ENCODE results near the gene NAPEPLD. TPM values are rescaled to one million over a fixed set of nuclear protein-coding genes. Genes with fewer than 3 reads are reported as not detected.
"Not testable (repeated sequence)": the region's sequence is repeated elsewhere in the genome, so short reads cannot be mapped to it uniquely, and the experiment has no call there.

The NAPEPLD gene
- total RNA-seq, 1 experiment from 2014 or later = 4.8 TPM

DNA sequence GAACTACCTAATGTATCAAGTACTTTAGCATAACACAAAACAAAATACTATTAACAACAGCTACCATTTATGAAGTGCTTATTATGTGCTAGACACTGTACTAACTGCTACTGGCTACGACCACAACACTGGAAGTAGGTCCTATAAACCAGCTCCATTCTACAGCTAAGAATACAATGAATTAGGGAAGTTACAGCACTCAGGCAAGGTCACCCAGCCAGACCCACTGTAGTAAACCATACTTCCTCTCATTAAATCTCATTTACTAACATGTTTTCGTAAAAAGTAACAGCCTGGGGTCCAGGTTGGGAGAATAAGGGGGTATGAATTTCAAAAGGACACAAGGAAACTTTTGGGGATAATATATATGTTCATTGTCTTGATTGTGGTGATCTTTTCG, 25.4 kb downstream of the NAPEPLD start:
- no peak for DNase-seq
- Histone ChIP-seq H3K27me3 (no peaks in the 10 kb centered on the region), H3K36me3 (peaks cover 6% of the 10 kb centered on the region; the same call in 1 of the 2 replicates), H3K4me3 (no peak overlapping the region), H3K9me3 (no peaks in the 10 kb centered on the region)

DNA sequence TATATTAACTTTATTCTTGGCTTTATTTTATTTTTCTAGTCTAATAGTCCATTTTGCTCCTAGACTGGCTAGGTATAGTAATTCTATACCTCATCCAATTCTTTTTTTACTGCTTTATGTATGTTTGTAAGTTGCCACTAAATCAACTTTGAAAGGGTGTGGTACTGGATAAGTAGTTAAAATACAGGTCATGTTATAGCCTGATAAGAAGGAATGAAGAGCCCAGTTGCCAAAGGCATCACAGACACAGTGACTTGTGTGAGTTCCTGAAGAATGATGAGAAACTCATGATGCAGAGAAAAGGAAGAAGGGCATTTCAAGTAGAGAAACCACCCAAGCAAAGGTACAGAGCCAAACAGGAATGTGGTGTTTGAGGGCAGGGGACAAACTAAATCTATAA, 27.3 kb downstream of the NAPEPLD start:
- DNase-seq = no peak
- no peak overlapping the region for H3K4me3 ChIP-seq
- H3K36me3 ChIP-seq = peaks cover 6% of the 10 kb centered on the region; the same call in 1 of the 2 replicates
- no peaks in the 10 kb centered on the region for H3K9me3 ChIP-seq
- H3K27me3 ChIP-seq = no peaks in the 10 kb centered on the region

DNA sequence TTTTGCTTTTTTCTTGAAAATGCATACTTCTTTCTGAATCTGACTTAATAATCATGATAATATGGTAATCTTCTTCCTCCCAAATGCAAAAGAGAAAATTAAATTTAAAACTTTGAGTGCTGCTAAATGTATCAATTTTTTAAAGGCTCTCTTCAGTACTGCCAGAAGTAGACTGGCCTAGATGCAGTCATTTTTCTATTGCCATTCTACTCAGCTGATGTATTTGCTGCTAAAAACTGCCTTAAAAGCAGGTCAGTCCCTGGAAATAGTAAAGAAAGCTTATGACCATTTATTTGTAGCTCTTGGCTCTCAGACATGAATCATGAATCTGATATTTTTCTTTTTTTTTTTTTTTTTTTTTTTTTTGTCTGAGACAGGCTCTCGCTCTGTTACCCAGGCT, 28.5 kb downstream of the NAPEPLD start:
- Histone ChIP-seq H3K9me3 (no peaks in the 10 kb centered on the region), H3K27me3 (no peaks in the 10 kb centered on the region), H3K4me3 (no peak overlapping the region), H3K36me3 (peaks cover 6% of the 10 kb centered on the region; the same call in 1 of the 2 replicates)
- DNase-seq = no peak

DNA sequence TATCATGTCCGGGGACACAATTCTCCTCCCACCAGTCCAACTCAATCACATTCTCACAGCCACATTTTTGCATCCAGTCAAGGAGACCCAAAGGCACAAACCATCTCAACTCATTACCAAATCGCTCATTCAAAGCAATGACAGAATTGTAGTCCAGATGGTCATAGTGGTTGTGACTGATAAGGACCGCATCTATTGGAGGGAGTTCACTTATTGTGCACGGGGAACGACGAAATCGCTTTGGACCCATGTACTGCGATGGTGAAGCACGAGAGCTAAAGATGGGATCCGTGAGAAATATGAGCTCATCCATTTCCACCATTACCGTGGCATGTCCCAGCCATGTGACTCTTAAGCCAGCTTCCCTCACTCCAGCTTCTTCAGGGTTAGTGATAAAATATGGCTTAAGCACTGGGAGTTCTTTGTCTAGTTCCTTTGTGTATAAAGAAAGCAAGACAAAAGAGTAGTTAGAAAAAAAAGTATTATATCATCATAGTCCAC, 29.1 kb downstream of the NAPEPLD start:
- Histone ChIP-seq H3K4me3 (no peak overlapping the region), H3K27me3 (no peaks in the 10 kb centered on the region), H3K9me3 (no peaks in the 10 kb centered on the region), H3K36me3 (peaks cover 6% of the 10 kb centered on the region; the same call in 1 of the 2 replicates)
- DNase-seq = no peak

DNA sequence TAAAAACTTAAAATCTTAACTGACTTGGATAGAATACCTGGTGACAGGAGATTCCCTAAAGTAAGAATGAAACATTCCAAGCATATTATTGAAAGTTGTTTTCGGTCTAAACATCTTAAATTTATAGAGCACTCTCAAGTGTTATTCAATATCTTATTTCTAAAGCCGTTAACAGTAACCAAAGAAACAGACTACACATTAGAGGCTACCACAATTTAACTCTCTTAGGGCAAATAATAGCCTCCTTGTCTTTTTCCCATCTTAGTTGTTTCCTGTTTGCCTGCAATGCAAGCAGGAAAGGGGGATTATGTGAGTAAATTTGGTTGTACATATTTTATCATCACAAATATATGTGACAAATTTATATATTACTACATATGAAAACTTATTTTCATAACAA, 31.4 kb downstream of the NAPEPLD start:
- Histone ChIP-seq H3K9me3 (no peaks in the 10 kb centered on the region), H3K27me3 (no peaks in the 10 kb centered on the region), H3K4me3 (no peak overlapping the region), H3K36me3 (peaks cover 4% of the 10 kb centered on the region; the same call in 1 of the 2 replicates)
- DNase-seq = no peak

DNA sequence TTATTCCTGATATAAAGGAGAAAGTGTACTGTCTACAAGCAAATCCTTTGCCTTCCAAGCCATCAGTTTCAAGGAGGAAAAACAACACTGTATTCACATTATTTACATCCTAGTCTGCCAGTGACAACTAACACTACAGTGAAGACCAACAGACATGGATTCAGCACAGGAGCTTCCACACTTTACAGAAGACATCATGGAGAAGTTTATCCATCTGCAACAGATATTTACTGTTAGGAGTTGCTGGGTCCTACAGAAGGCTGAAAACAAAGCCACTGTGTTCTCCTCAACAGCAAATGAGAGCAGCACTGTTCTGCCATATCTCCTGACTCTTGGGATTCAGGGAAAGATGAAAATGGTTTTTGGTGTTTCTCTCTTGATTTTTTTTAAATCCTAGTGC, 31.9 kb downstream of the NAPEPLD start:
- Histone ChIP-seq H3K4me3 (no peak overlapping the region), H3K36me3 (peaks cover 4% of the 10 kb centered on the region; the same call in 1 of the 2 replicates)

DNA sequence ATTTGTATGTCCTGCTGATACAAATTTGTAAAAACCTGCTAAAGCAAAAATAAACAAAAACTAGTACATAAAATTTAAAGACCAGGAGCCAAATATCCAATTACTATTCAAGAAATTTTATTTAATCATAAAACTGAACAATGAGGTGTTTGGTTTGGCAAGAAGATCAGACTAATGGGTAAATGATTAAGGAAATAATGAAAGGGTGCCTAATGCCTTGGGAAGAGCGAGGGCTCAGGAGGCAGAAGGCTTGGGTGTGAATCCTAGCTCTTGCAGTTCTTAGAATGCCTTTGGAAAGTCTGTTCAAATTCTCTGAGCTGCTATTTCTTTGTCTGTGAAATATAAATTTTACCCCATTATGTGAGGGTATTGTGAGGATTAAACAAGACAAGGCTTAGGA, 32.4 kb downstream of the NAPEPLD start:
- DNase-seq = no peak
- no peaks in the 10 kb centered on the region for H3K27me3 ChIP-seq
- peaks cover 4% of the 10 kb centered on the region; the same call in 1 of the 2 replicates for H3K36me3 ChIP-seq

More for the DNA sequence above, 31.9 kb downstream of the NAPEPLD start:
- H3K9me3 ChIP-seq = no peaks in the 10 kb centered on the region
- no peaks in the 10 kb centered on the region for H3K27me3 ChIP-seq
- no peak for DNase-seq

DNA sequence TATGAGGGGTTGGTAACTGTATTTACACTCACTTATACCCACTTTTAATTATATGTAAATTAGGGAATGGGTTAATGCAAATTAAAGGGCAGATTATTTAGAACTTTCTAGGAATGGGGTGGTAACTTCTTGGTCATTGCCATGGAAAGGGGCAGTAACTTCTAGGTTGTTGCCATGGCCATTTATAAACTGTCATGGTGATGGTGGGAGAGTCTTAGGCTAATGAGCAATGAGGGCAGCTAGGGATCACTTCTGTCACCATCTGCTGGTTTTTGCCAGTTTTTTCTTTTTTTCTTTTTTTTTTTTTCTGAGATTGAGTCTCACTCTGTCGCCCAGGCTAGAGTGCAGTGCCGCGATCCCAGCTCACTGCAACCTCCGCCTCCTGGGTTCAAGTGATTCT, 33.1 kb downstream of the NAPEPLD start:
- H3K4me3 ChIP-seq = no peak overlapping the region
- H3K27me3 ChIP-seq = no peaks in the 10 kb centered on the region
- H3K36me3 ChIP-seq = peaks cover 4% of the 10 kb centered on the region; the same call in 1 of the 2 replicates
- no peak for DNase-seq
- H3K9me3 ChIP-seq = no peaks in the 10 kb centered on the region

More for the DNA sequence above, 32.4 kb downstream of the NAPEPLD start:
- Histone ChIP-seq H3K4me3 (no peak overlapping the region), H3K9me3 (no peaks in the 10 kb centered on the region)

DNA sequence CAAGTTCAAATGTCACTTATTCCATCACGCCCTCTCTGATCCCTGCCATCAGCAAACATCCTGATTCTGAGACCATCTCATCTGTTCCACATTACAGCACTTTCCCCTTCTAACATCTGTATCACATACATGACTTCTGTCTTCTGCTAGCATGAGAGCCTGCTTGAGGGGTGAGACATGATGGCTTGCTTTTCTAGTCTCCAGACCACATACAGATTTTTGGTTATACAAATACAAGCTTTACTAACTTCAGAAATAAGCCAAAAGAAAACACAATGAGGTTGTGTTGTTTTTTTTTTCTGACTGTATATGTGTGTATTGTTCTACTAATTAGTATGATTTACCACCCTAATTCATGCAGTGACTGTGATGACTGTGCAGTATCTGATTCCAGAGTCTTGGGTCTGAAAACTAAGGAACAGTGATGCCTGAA, 34.3 kb downstream of the NAPEPLD start:
- Histone ChIP-seq H3K27me3 (no peaks in the 10 kb centered on the region), H3K9me3 (no peaks in the 10 kb centered on the region), H3K36me3 (peaks cover 2% of the 10 kb centered on the region; the same call in 1 of the 2 replicates), H3K4me3 (no peak overlapping the region)
- DNase-seq = no peak

DNA sequence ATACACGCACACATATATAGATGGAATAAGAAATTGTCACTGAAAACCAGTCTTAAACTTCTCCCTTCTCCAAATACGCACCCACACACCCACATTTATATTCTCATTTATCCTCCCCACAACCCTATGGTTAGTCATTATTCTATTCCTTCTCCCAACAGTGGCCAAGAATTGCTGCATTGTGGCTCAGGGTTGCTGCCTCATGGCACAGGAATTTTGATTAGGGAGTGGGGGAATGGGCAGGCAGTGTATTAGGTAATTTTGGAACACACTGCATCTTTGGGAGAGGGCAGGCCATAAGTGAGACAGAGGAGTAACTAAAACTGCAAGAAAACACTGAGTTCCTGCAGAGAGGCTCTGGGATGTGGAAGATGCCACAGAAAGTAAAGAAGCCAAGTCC, 35.7 kb downstream of the NAPEPLD start:
- no peak overlapping the region for H3K4me3 ChIP-seq
- no peaks in the 10 kb centered on the region for H3K27me3 ChIP-seq
- peak; percentile 83 for DNase-seq

DNA sequence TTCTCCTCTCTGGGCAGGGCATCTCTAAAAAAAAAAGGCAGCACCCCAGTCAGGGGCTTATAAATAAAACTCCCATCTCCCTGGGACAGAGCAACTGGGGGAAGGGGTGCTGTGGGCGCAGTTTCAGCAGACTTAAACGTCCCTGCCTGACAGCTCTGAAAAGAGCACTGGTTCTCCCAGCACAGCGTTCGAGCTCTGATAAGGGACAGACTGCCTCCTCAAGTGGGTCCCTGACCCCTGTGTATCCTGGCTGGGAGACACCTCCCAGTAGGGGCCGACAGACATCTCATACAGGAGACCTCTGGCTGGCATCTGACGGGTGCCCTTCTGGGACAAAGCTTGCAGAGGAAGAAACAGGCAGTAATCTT, 42.2 kb downstream of the NAPEPLD start:
- H3K27me3 ChIP-seq, H3K36me3 ChIP-seq, H3K4me3 ChIP-seq, DNase-seq, H3K9me3 ChIP-seq: not testable (repeated sequence)

More for the DNA sequence above, 35.7 kb downstream of the NAPEPLD start:
- Histone ChIP-seq H3K9me3 (no peaks in the 10 kb centered on the region), H3K36me3 (no peaks in the 10 kb centered on the region; the same call in 1 of the 2 replicates)

DNA sequence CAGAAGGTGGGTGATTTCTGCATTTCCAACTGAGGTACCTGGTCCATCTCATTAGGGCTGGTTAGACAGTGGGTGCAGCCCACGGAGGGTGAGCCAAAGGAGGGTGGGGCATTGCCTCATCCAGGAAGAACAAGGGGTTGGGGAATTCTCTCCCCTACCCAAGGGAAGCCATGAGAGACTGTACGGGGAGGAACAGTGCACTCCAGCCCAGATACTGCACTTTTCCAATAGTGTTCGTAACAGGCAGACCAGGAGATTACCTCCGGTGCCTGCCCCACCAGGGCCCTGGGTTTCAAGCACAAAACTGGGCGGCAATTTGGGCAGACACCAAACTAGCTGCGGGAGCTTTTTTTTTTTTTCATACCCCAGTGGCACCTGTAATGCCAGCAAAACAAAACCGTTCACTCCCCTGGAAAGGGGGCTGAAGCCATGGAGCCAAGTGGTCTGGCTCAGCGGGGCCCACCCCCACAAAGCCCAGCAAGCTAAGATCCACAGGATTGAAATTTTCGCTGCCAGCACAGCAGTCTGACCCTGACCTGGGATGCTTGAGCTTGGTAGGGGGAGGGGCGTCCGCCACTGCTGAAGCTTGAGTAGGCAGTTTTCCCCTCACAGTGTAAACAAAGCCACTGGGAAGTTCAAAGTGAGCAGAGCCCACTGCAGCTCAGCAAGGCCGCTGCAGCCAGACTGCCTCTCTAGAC, 42.7 kb downstream of the NAPEPLD start:
- H3K4me3 ChIP-seq = no peak overlapping the region
- no peaks in the 10 kb centered on the region; the same call in 1 of the 2 replicates for H3K36me3 ChIP-seq
- H3K9me3 ChIP-seq = no peaks in the 10 kb centered on the region
- no peaks in the 10 kb centered on the region for H3K27me3 ChIP-seq
- no peak for DNase-seq

DNA sequence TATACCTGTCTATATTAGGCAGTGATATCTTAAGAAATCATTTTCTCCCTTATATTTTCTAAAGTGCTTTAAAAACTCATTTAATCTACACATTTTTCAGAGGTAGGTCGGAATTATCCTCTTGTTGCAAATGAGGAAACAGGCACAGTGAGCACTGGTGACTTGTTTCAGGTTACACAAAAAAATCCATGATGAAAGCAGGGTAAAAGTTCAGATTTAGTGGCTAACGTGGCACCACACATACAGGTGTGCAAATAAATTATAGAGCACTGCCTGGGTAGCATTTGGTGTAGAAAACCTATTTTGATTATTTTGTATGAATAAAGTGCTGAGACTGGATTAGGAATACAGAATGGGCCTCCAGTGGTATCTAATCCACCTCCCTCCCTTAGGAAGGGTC, 47.4 kb downstream of the NAPEPLD start:
- H3K36me3 ChIP-seq = peaks cover 3% of the 10 kb centered on the region
- no peak overlapping the region for H3K4me3 ChIP-seq
- no peaks in the 10 kb centered on the region for H3K27me3 ChIP-seq
- H3K9me3 ChIP-seq = no peaks in the 10 kb centered on the region
- no peak for DNase-seq

DNA sequence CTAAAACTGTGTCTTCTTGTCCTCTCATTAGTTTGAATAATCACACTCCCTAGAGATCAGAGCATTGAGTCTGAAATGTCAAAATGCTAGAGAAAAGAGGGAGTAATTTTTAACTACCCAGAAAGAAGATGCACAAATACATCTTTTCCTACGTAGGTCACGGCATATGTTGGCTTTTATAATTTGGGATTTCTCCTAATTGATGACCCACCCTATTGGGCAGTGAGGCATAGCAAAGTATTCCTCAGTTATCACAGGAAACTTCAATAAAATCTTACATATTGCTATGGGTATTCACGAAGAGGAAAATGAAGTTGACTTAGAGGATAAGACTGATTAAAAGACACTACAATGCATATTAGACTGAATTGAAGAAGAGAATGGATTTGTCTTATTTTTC, 48.6 kb downstream of the NAPEPLD start:
- peaks cover 6% of the 10 kb centered on the region for H3K36me3 ChIP-seq
- H3K27me3 ChIP-seq = no peaks in the 10 kb centered on the region
- no peaks in the 10 kb centered on the region for H3K9me3 ChIP-seq
- no peak for DNase-seq
- no peak overlapping the region for H3K4me3 ChIP-seq

DNA sequence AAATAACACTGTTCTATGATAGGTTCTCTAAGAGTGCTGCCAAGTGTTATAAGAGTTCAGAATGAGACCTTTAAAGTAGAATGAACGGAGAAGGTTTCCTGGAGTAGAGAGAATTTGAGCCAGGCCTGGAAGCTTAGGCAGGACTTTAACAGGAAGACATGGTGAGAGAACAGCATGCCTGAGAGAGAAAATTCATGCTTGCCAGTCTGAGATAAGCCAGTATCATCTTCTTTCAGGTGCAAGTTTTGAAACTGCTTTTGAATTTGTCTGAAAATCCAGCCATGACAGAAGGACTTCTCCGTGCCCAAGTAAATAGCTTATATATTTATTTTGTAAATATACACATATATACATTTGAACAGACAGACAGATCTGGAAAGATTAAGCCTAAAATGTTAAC, 51.9 kb downstream of the NAPEPLD start:
- Histone ChIP-seq H3K36me3 (peaks cover 17% of the 10 kb centered on the region), H3K27me3 (no peaks in the 10 kb centered on the region), H3K4me3 (no peak overlapping the region), H3K9me3 (no peaks in the 10 kb centered on the region)
- DNase-seq = no peak

DNA sequence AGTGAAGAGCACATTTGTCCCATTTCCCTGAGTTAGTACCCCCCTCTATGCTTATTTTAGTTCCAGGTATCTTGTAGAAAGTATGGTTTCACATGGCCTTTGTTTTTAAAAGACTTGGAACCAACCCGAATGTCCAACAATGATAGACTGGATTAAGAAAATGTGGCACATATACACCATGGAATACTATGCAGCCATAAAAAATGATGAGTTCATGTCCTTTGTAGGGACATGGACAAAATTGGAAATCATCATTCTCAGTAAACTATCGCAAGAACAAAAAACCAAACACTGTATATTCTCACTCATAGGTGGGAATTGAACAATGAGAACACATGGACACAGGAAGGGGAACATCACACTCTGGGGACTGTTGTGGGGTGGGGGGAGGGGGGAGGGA, 53.3 kb downstream of the NAPEPLD start:
- DNase-seq, H3K9me3 ChIP-seq, H3K4me3 ChIP-seq, H3K27me3 ChIP-seq: not testable (repeated sequence)
- H3K36me3 ChIP-seq = peaks cover 17% of the 10 kb centered on the region

DNA sequence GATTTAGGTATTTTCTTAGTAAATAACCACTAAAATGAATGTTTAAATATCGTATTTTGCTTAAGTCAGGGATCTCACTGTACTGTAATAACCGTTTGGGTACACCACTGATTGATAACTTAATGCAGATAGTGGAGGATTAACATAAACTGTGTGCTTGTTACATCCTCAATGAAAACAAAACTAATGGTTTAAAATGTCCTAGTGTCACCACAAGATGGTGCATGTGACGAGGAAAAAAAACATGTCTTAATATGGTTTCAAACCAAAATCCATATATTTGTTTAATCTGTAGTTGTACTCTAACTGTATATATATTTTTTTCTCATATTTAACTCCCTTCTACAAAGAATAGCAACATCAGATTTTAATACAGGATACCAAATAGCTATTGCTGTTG, 54.8 kb downstream of the NAPEPLD start:
- DNase-seq = no peak

DNA sequence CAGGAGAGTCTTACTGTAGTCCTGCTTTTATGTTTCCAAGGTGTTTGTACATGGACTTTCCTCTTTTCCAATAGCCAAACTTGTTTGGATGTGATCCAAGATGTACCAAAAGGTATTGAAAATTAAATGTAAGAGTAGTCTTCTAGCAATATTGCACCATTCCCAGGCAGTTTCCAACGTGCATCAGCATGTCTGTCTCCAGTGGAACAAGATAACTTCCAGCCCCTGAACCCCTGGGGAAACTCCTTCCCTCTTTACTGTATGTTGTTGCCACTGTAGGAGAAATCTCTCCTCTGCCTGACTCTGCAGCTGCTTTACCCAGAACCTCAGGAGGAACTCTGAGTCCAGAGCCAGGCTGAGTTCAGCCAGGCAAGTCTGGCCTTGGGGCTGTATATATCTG, 55.5 kb downstream of the NAPEPLD start:
- H3K4me3 ChIP-seq = no peak overlapping the region
- peaks cover 14% of the 10 kb centered on the region for H3K36me3 ChIP-seq
- H3K27me3 ChIP-seq = no peaks in the 10 kb centered on the region
- no peak for DNase-seq
- no peaks in the 10 kb centered on the region for H3K9me3 ChIP-seq

More for the DNA sequence above, 54.8 kb downstream of the NAPEPLD start:
- no peaks in the 10 kb centered on the region for H3K27me3 ChIP-seq
- no peak overlapping the region for H3K4me3 ChIP-seq
- peaks cover 14% of the 10 kb centered on the region for H3K36me3 ChIP-seq
- H3K9me3 ChIP-seq = no peaks in the 10 kb centered on the region
